Activated T-helper 1 cell treated with Interleukin-2 at 50 U/mL for 16 hours (primary cell): Measurements from ENCODE around the gene ZIC5.
"Not testable (repeated sequence)": the region's sequence is repeated elsewhere in the genome, so short reads cannot be mapped to it uniquely, and the experiment has no call there.

Experiments
- DNase-seq: peaks from one replicate; pipeline ENCODE4 v3.0.0-alpha.2; 2020; ENCODE audit warnings: low read depth

ZIC5 gene

DNA sequence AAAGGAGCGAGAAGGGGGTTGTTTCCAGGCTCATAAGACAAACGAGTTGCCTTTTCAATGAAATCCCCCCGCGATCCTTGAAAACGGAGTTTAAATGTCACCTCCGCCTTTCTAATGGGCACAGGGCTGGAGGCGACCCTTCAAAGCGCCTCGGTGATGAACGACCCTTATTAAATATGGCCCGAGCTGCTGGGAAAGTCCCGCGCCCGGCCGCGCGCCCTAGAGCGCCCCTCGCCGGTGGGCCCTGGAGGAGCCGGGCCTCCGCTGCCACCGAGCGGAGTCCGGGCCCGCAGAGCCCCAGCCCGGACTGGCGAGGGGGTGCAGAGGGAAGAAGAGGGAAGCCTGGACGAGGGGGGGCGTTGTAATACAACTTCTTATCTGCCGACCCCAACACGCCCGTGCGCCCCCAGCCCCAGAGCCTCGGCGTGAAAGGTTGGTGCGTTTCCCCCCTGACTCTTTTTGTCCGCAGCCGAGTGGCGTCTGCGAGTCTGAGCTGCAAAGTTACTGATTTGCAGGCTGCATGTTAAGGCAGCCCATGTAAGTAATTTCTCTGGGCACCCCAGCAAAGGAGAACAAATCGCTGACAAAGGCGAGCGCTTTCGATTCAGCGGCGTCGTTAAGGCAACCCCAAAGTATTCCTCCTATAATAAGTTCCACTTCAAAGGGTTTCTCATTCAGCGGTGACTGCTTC lies 11.9 kb downstream of the ZIC5 start:
- DNase-seq, result no peak

- DNase-seq, result no peak
Observed at GRCh38 chr13:99959127-99959539, 12.4 kb downstream of the ZIC5 start.

DNA sequence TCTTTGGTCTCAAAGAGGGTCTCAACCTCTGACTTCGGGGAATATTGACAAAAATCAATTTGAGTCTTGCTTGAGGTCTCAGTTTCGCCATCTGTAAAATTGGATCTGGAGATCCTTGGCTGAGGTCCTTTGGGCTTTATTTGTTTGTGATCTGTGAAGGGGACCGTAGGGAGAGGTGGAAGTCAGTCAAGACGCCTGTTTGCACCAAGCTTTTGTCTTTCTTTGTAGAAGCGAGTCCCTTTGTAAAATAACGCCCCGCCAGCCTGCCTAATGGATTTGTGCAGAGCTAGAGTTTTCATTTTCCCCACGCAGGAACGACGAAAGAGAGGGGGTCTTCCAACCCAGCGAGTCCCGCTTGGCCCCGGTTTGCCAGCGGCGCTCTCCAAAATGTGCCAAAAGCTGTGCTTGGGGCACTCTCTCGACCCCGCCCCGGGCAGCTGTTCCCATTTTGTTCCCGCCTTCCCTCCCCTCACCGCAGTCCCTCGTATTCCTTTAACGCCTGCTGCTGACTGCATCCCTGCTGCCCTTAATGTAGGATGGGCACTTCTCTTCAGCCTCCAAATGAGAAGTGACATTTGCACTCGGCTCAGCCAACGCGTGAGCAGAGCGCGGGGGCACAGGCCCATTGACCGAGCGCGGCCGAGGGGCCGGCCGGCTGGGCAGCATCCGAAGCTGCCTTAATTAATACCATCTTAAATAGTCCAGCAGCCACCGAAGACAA lies 13.0 kb downstream of the ZIC5 start:
- DNase-seq, result no peak

GRCh38 chr13:99956473-99957349 lies 14.9 kb downstream of the ZIC5 start:
- no peak for DNase-seq

- no peak for DNase-seq
Observed at GRCh38 chr13:99955747-99956472, 15.7 kb downstream of the ZIC5 start.

- no peak for DNase-seq
Observed at GRCh38 chr13:99955107-99955746, 16.3 kb downstream of the ZIC5 start.

DNA sequence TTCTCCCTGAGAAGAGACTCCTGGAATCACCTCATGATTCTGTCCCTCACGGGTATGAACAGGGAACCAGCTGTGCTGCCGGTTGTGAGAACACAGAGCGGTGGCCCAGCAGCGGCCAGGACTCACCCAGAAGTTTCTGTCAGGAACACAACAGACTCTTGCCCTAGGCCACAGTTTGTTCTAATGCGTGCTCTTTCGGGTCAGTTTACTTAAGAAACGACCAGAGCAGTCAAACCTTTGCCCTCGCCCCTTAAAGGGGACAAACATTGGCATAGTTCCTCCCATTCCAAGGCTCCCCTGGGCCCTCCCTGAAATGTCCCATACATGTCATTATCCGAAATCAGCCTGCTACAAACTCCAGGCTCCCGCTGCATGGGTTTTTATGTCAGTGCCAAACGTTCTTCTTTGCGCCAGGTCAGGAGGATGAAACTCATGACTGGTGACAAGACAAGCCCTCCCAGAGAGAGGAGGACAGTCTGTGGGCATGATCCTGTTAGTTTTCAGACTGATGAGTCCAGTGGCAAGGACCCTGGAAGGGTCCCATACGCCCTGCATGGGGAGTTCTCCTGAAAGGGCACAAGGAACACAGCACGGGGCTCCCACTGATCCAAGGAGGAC lies 18.3 kb downstream of the ZIC5 start:
- DNase-seq, result no peak

DNA sequence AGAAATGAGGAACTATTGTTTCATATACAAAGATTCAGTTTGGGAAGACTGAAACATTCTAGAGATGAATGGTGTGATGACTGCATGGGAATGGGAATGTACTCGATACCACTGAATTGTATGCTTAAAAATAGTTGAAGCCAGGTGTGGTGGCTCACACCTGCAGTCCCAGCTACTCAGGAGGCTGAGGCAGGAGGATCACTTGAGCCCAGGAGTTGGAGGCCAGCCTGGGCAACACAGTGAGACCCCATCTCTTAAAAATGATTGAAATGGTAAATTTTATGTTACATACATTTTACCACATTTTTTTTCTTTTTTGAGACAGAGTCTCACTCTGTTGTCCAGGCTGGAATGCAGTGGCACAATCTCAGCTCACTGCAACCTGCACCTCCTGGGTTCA lies 19.9 kb downstream of the ZIC5 start:
- not testable (repeated sequence) for DNase-seq

DNA sequence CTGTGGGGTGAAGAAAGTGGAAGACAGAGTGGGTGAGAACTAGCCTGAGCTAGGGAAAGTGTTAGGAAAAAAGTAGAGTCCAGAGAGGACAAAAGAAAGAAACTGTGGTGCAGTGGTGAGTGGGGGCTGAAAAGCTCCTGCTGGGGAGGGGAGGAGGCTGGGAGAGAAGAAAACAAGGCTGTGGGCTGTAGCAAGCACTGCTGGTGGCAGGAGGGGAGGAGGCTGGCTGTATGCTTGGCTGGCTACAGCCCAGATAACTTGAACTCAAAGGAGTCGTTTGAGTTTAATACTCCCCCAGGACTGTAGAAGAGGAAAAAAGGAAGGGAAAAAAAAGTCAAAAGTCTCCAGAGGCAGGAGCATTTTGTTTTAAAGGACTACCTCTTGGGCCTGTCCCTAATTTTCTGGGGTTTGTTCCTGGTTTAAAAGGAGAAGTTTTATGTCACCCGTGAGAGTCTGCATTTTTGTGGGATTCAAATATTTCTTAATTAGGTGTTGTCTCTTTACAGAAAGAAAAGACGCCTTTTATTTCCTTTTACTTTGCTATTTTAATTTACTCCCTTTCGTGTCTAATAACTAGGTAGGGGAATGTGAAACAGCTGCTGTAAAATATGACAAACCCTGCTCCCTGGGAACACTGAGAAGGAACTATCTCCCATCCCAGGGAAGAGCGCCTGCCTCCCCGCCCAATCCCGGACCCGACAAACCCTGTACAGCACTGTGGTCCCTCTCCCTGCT lies 21.7 kb downstream of the ZIC5 start:
- DNase-seq, result no peak

- no peak for DNase-seq
Observed at GRCh38 chr13:99948907-99949678, 22.5 kb downstream of the ZIC5 start.

- no peak for DNase-seq
Observed at GRCh38 chr13:99948411-99948810, 23.2 kb downstream of the ZIC5 start.

DNA sequence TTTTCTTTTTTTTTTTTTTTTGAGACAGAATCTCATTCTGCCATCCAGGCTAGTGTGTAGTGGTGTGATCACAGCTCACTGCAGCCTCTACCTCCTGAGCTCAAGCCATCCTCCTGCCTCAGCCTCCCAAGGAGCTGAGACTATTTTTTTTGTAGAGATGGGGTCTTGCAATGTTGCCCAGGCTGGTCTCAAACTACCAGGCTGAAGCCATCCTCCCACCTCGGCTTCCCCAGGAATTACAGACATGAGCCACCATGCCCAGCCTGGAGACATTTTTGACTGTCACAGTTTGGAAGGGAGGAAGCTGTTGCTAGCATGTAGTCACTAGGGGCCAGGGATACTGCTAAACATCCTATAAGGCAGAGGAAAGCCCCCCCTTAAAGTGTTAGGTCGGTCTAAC lies 23.9 kb downstream of the ZIC5 start:
- no peak for DNase-seq

DNA sequence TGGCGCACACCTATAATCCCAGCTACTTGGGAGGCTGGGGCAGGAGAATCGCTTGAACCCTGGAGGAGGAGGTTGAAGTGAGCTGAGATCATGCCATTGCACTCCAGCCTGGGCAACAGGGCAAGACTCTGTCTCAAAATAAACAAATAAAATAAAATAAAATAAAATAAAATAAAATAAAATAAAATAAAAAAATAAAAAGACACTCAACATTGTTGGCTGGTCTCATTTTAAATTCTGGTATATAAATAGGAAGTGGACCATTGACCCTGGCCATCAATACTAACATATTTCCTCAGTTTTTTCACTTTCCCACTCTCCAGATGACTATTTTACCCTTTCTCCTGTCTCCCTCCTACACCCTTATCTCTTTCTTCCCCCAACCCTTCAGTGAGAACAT lies 26.1 kb downstream of the ZIC5 start:
- DNase-seq, result not testable (repeated sequence)

GRCh38 chr13:99944606-99945005 lies 27.0 kb downstream of the ZIC5 start:
- no peak for DNase-seq

DNA sequence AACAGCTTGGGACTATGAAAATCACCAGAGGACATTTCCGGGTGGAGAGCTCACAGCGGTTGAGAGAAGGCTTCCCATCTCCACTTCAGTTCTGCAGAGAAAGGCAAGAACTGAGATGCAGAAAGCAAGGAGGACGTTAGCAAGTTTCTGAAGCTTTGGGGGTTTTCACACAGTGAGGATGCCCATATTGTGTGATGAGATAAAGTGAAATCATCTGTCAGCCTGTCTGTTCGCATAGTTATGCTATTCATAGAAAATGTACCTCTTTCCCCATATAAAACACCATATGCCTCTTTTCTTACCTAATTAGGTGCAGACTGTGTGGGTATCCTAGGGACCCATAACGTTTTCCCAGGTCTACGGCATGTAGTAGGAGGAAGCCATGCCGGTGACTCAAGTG lies 27.5 kb downstream of the ZIC5 start:
- DNase-seq, result no peak

GRCh38 chr13:99941911-99942310 lies 29.7 kb downstream of the ZIC5 start:
- no peak for DNase-seq

GRCh38 chr13:99941086-99941485 lies 30.5 kb downstream of the ZIC5 start:
- no peak for DNase-seq

DNA sequence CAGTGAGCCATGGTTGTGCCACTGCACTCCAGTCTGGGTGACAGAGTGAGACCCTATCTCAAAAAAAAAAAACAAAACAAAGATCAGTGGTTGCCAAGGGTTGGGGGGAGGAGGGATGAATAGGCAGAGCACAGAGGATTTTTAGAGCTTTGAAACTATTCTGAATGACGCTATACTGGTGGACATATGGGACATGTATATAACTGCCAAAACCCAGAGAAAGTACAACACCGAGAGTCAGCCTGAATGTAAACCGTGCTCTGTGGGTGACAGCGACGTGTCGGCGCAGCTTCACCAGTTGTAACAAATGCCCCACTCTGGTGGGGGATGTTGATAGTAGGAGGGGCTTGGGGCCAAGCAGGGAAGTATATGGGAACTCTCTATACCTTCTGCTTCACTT lies 32.9 kb downstream of the ZIC5 start:
- DNase-seq, result no peak

GRCh38 chr13:99935772-99936171 lies 35.8 kb downstream of the ZIC5 start:
- no peak for DNase-seq

- DNase-seq, result no peak
Observed at GRCh38 chr13:99932912-99933311, 38.7 kb downstream of the ZIC5 start.
